Mammary epithelial cell (primary cell): ENCODE data around the gene BACH2.
A peak's percentile ranks its signal among the peaks of the same experiment; 100 is the strongest.

ENCODE experiments used
- EZH2 ChIP-seq: IDR thresholded peaks from 2 replicates; pipeline ENCODE4 v1.6.1; 2012; ENCODE audit warnings: low read length, inconsistent platforms, borderline replicate concordance
- TF ChIP-seq, protein P1 (sequence below), 2 donors: IDR thresholded peaks in 1 of 2; conservative IDR thresholded peaks in 1 of 2; 2 replicates each; pipeline ENCODE4 v1.5.1; 2011 to 2012; ENCODE audit warnings: inconsistent platforms in 2 of 2, low read length in 2 of 2, mild to moderate bottlenecking in 2 of 2, control low read depth in 1 of 2, low read depth in 1 of 2; ENCODE audit not compliant: insufficient read depth in 1 of 2; ENCODE audit errors: extremely low read depth in 1 of 2

DNA sequence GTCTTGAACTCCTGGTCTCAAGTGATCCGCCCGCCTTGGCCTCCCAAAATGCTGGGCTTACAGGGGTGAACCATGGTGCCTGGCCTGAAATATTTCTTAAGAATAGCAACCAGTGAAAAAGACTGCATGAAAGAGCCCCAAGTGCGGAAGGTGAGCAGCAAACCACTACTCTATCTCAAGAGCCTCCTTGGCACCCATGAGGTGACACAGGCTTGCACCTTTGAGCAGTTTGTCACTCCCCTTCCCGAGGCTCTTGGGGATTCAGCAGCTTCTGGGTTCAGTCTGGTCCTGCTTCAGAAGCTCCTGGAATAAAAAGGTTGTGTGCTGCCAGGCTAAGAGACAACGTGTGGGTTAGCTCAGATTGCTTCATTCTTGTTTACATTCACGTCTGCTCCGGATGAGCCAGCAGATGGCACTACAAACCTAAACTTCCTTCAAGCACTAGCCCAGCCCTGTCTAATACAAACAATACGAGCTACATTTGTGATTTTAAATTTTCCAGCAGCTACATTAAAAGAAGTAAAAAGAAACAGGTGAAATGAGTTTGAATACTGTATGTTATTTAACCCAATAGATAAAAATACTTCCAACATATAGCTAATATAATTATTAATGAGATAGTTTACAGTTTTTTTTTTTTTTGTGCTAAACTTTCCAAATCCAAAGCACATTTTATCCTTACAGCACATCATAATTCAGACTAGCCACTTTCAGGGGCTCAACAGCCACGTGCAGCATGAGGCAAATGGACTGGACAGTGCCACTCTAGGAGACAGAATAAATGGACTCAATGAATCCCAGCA lies 356.2 kb downstream of the BACH2 start:
- no peak for TF ChIP-seq EZH2
- TF ChIP-seq, protein P1, sequence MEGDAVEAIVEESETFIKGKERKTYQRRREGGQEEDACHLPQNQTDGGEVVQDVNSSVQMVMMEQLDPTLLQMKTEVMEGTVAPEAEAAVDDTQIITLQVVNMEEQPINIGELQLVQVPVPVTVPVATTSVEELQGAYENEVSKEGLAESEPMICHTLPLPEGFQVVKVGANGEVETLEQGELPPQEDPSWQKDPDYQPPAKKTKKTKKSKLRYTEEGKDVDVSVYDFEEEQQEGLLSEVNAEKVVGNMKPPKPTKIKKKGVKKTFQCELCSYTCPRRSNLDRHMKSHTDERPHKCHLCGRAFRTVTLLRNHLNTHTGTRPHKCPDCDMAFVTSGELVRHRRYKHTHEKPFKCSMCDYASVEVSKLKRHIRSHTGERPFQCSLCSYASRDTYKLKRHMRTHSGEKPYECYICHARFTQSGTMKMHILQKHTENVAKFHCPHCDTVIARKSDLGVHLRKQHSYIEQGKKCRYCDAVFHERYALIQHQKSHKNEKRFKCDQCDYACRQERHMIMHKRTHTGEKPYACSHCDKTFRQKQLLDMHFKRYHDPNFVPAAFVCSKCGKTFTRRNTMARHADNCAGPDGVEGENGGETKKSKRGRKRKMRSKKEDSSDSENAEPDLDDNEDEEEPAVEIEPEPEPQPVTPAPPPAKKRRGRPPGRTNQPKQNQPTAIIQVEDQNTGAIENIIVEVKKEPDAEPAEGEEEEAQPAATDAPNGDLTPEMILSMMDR (conservative IDR thresholded peaks at IDR 0.05 in 1 of 2, IDR thresholded peaks at IDR 0.05 in 1 of 2; ENCODE audit: extremely low read depth in 1 of 2, insufficient read depth in 1 of 2, low read depth in 1 of 2, low read length in 2 of 2), result peak; percentile 65 to 83
